GM12864 (cell line): ENCODE results near the gene STAP2.
"Not testable (repeated sequence)": the region's sequence is repeated elsewhere in the genome, so short reads cannot be mapped to it uniquely, and the experiment has no call there.

Experiments used
- DNase-seq: peaks from one replicate; pipeline ENCODE4 v3.0.0-alpha.2; 2011; ENCODE audit warnings: low read depth
- H3K4me3 ChIP-seq: 2 replicates; pipeline ENCODE4 v1.5.1; 2011; ENCODE audit warnings: mild to moderate bottlenecking, low read depth, low read length, control low read depth
- CTCF ChIP-seq: IDR thresholded peaks from 2 replicates; pipeline ENCODE4 v1.5.1; 2011; ENCODE audit warnings: low read depth, mild to moderate bottlenecking, moderate library complexity, low read length, control low read depth, inconsistent platforms; ENCODE audit errors: missing control alignments

The STAP2 gene

DNA sequence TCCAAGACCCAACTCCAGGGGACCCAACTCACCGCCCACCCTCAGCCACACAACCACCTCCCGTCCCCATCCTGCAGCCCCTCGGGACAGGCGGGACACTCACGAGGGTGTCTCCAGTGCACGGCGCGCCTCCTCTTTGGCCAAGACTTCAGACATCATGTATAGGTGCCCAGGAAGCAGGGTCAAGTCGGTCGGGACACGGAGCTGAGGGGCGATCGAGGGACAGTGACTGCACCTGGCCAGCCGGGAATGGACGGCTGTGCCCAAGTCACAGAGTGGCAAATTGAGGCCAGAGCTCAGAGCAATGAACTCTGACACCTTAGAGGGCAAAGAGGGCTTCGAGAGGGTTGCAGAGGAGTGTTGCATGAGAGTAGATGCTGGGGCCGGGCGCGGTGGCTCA is 8.8 kb downstream of the STAP2 start:
- DNase-seq = no peak
- H3K4me3 ChIP-seq = no peak overlapping the region
- no peak for TF ChIP-seq CTCF

- peak overlapping the region; percentile 71 for H3K4me3 ChIP-seq
Observed at GRCh38 chr19:4328991-4329681, 9.5 kb downstream of the STAP2 start.

GRCh38 chr19:4328243-4328990 is 10.2 kb downstream of the STAP2 start:
- TF ChIP-seq CTCF = no peak
- peak; percentile 67 for DNase-seq
- H3K4me3 ChIP-seq = peak overlapping the region; percentile 71

More at GRCh38 chr19:4328991-4329681, 9.5 kb downstream of the STAP2 start:
- not testable (repeated sequence) for DNase-seq

DNA sequence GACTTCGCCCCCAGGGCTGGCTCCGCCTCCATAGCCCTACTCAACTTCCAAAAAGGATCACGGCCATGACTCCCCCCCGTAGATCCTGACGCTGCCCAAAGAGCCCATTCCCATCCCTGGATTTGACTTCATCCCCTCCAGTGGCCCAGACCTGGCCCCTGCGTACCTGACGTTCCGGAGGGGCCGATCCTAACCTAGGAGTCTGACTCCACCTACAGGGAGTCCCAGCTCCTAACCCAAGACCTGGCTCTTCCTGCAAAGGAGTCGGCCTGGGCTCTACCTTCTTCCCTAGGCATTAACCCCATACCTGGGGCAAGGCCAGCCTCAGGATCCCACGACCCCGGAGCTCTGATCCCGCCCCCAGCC is 10.8 kb downstream of the STAP2 start:
- no peak overlapping the region for H3K4me3 ChIP-seq
- TF ChIP-seq CTCF = no peak
- no peak for DNase-seq

- no peak overlapping the region for H3K4me3 ChIP-seq
- TF ChIP-seq CTCF = no peak
- no peak for DNase-seq
Observed at GRCh38 chr19:4327252-4327876, 11.3 kb downstream of the STAP2 start.

DNA sequence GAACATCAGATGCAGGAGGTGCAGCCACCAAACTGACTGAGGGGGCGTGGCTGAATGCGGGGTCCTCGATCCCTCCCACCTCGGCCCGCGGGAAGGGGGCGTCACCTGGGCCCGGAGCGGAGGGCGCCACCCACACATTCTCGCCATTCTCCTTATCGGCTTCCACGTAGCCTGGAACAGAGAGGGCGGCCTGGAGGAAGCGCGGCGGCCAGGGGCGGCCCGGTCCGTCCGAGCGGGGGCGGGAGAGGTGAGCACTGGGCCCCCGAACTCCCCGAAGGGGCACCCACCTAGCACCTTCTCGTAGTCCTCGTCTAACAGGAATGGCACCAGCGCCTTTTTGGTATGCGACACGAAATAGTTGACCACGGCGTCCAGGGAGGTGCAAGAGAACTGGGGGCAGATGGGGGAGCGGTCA is 11.8 kb downstream of the STAP2 start:
- H3K4me3 ChIP-seq = no peak overlapping the region
- no peak for TF ChIP-seq CTCF
- DNase-seq = no peak

GRCh38 chr19:4326215-4326836 is 12.3 kb downstream of the STAP2 start:
- DNase-seq = no peak
- H3K4me3 ChIP-seq = no peak overlapping the region
- TF ChIP-seq CTCF = no peak
